ENCODE data around the gene TAL2. TPM values are rescaled to one million over a fixed set of nuclear protein-coding genes. Genes with fewer than 3 reads are reported as not detected.

Gene TAL2
- total RNA-seq, 1 experiment from 2014 or later: 0.50 TPM

- no peak for DNase-seq
- H4K8ac ChIP-seq (replicated peaks; ENCODE audit: insufficient read length, low read depth, low read length): no peak overlapping the region
- H3K36me3 Mint-ChIP-seq (ENCODE audit: insufficient read depth in 1 of 3, low read depth in 3 of 3): no peaks in the 10 kb centered on the region
- H3K56ac ChIP-seq (ENCODE audit: insufficient read length, low read depth, low read length): no peak overlapping the region
- no peak overlapping the region for H3K14ac ChIP-seq (ENCODE audit: insufficient read depth, low read length)
- H3K27me3 Mint-ChIP-seq (ENCODE audit: low read depth): no peaks in the 10 kb centered on the region
- no peak overlapping the region for H2AK5ac ChIP-seq (ENCODE audit: insufficient read length, low read length)
- H3K27ac ChIP-seq (ENCODE audit: insufficient read length, low read depth, low read length): no peak overlapping the region
- no peaks in the 10 kb centered on the region for H4K20me1 ChIP-seq (ENCODE audit: control insufficient read depth, insufficient read depth, insufficient read length)
- no peak overlapping the region for H2BK12ac ChIP-seq (ENCODE audit: insufficient read length, low read depth, low read length)
- no peaks in the 10 kb centered on the region for H3K23me2 ChIP-seq (ENCODE audit: insufficient read length, low read depth, low read length, poor library complexity, severe bottlenecking)
- no peak overlapping the region for H3K4ac ChIP-seq (ENCODE audit: low read depth, low read length)
- H3K4me2 ChIP-seq (ENCODE audit: insufficient read depth, insufficient read length, low read length): no peak overlapping the region
- H2BK15ac ChIP-seq (ENCODE audit: low read depth, low read length): no peak overlapping the region
- H3T11ph ChIP-seq (ENCODE audit: low read length): no peak overlapping the region
- no peaks in the 10 kb centered on the region for H3K79me1 ChIP-seq (ENCODE audit: insufficient read depth, low read depth, low read length, poor library complexity, severe bottlenecking)
- no peak overlapping the region for H3K9ac ChIP-seq (ENCODE audit: extremely low read depth, insufficient read length, low read length)
- no peak overlapping the region for H3K4me3 Mint-ChIP-seq
- H3K18ac ChIP-seq (ENCODE audit: insufficient read length, low read depth, low read length): no peak overlapping the region
- peak overlapping the region in 2 of 3 experiments; percentile 74 to 88; a peak in 4 of 7 replicates for H3K27ac Mint-ChIP-seq
- H2BK20ac ChIP-seq (ENCODE audit: low read depth, low read length, poor library complexity, severe bottlenecking): no peak overlapping the region
- no peaks in the 10 kb centered on the region for H3K9me3 ChIP-seq (ENCODE audit: control insufficient read depth, low read depth, low read length)
- no peak overlapping the region for H4K91ac ChIP-seq (ENCODE audit: insufficient read length, low read depth, low read length)
- no peaks in the 10 kb centered on the region for H3K9me3 Mint-ChIP-seq
- no peak overlapping the region for H2BK5ac ChIP-seq (ENCODE audit: insufficient read length, low read length)
- H3K4me1 ChIP-seq (ENCODE audit: insufficient read depth, low read length): no peaks in the 10 kb centered on the region
- no peak overlapping the region for H2AFZ ChIP-seq (ENCODE audit: low read length)
- no peaks in the 10 kb centered on the region for H3K27me3 ChIP-seq (ENCODE audit: insufficient read depth, low read length)
- no peak overlapping the region for H2BK120ac ChIP-seq (ENCODE audit: low read depth, low read length, poor library complexity, severe bottlenecking)
- no peak overlapping the region for H4K5ac ChIP-seq (ENCODE audit: insufficient read length, low read depth, low read length)
- no peak for TF ChIP-seq CTCF (conservative IDR thresholded peaks at IDR 0.05)
- no peaks in the 10 kb centered on the region for H3K79me2 ChIP-seq (ENCODE audit: insufficient read depth, low read length)
- H3K23ac ChIP-seq (ENCODE audit: insufficient read length, low read depth, low read length): no peak overlapping the region
- no CpG with 5 or more reads among the region's 6 CpGs for WGBS (ENCODE audit: extremely low coverage, insufficient read length, low lambda C conversion rate)
- peaks cover 31 to 61% of the 10 kb centered on the region in 2 experiments for H3K4me1 Mint-ChIP-seq
Observed at GRCh38 chr9:105676351-105676923, 14.2 kb downstream of the TAL2 start.

Data from H9 (cell line).